ENCODE data around the gene PPP1CB. TPM values are rescaled to one million over a fixed set of nuclear protein-coding genes. Genes with fewer than 3 reads are reported as not detected.

Gene PPP1CB
- total and polyA plus RNA-seq, 4 donors: 26.2 to 75.4 (median 49.3) TPM

DNA sequence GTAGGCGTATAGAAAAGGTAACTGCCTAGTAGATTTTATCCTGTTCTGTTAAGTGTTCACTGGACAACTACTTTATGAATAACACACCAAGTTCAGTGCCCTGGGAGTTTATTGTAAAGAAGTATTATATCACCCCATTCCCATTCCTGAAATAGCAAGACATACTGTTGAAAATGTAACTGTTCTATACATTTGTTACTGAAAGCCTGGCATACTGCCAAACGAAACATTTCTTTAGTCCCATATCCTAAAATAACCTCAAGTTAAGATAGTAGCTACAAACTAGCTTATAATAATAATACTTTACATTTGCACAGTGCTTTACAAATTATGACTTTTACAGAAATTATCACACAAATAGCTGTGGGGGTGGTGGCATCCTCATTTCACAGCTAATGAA is 84.2 kb downstream of the PPP1CB start:
- no peaks in the 10 kb centered on the region for H3K9me3 ChIP-seq (ENCODE audit: control insufficient read depth in 4 of 4, low read length in 3 of 4)
- H3K4me3 ChIP-seq (ENCODE audit: low read depth in 1 of 3, low read length in 3 of 3): no peak overlapping the region
- no peak overlapping the region for H3K9ac ChIP-seq (ENCODE audit: low read depth in 1 of 2, low read length in 2 of 2)
- H3K27ac ChIP-seq (ENCODE audit: low read depth in 1 of 2, low read length in 2 of 2): no peak overlapping the region
- no peaks in the 10 kb centered on the region for H3K36me3 ChIP-seq (ENCODE audit: control insufficient read depth in 4 of 4, insufficient read depth in 3 of 4, low read depth in 1 of 4, low read length in 3 of 4)
- DNase-seq (ENCODE audit: low spot score): no peak
- TF ChIP-seq TAF1 (conservative IDR thresholded peaks at IDR 0.05) (no peak), FOXA1 (IDR thresholded peaks at IDR 0.05) (no peak), EGR1 (IDR thresholded peaks at IDR 0.05; ENCODE audit: low read depth in 2 of 2) (no peak), YY1 (IDR thresholded peaks at IDR 0.05) (no peak), HNF4G (IDR thresholded peaks at IDR 0.05) (no peak), CTCF (IDR thresholded peaks at IDR 0.05; ENCODE audit: low read depth, low read length, missing input control) (no peak), HNF4A (conservative IDR thresholded peaks at IDR 0.05) (no peak), SP1 (IDR thresholded peaks at IDR 0.05) (no peak), FOXA2 (IDR thresholded peaks at IDR 0.05) (no peak), NR2F2 (IDR thresholded peaks at IDR 0.05) (no peak), JUND (IDR thresholded peaks at IDR 0.05) (no peak), RXRA (IDR thresholded peaks at IDR 0.05) (no peak), REST (IDR thresholded peaks at IDR 0.05) (no peak), GABPA (IDR thresholded peaks at IDR 0.05 in 1 of 2, conservative IDR thresholded peaks at IDR 0.05 in 1 of 2) (no peak), RAD21 (IDR thresholded peaks at IDR 0.05) (no peak)
- TF ChIP-seq, protein P1, sequence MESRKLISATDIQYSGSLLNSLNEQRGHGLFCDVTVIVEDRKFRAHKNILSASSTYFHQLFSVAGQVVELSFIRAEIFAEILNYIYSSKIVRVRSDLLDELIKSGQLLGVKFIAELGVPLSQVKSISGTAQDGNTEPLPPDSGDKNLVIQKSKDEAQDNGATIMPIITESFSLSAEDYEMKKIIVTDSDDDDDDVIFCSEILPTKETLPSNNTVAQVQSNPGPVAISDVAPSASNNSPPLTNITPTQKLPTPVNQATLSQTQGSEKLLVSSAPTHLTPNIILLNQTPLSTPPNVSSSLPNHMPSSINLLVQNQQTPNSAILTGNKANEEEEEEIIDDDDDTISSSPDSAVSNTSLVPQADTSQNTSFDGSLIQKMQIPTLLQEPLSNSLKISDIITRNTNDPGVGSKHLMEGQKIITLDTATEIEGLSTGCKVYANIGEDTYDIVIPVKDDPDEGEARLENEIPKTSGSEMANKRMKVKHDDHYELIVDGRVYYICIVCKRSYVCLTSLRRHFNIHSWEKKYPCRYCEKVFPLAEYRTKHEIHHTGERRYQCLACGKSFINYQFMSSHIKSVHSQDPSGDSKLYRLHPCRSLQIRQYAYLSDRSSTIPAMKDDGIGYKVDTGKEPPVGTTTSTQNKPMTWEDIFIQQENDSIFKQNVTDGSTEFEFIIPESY (IDR thresholded peaks at IDR 0.05): no peak
- TF ChIP-seq, protein P2, sequence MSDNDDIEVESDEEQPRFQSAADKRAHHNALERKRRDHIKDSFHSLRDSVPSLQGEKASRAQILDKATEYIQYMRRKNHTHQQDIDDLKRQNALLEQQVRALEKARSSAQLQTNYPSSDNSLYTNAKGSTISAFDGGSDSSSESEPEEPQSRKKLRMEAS (IDR thresholded peaks at IDR 0.05): no peak
- TF ChIP-seq, protein P3, sequence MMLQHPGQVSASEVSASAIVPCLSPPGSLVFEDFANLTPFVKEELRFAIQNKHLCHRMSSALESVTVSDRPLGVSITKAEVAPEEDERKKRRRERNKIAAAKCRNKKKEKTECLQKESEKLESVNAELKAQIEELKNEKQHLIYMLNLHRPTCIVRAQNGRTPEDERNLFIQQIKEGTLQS (IDR thresholded peaks at IDR 0.05): no peak
- no peaks in the 10 kb centered on the region for H3K27me3 ChIP-seq (ENCODE audit: control insufficient read depth in 4 of 4, insufficient read depth in 4 of 4, low read length in 3 of 4)
- H3K4me1 ChIP-seq (ENCODE audit: control insufficient read depth in 4 of 4, insufficient read depth in 4 of 4, low read length in 3 of 4): no peaks in the 10 kb centered on the region
- WGBS: 70% methylated on average over 2 of the region's 2 CpGs
